Muscle layer of duodenum (tissue), 2 donors: Measurements from ENCODE around the gene NLGN1.

Experiments used
- H3K27ac ChIP-seq: one replicate; pipeline ENCODE4 v1.7.0; 2013; ENCODE audit warnings: mild to moderate bottlenecking, low read length
- H3K27me3 ChIP-seq: one replicate; pipeline ENCODE4 v1.7.0; 2013; ENCODE audit warnings: low read depth, mild to moderate bottlenecking, control low read depth, low read length
- H3K36me3 ChIP-seq, 2 donors: one replicate each; pipeline ENCODE4 v1.7.0; 2013; ENCODE audit warnings: low read length in 2 of 2, control low read depth in 1 of 2, mild to moderate bottlenecking in 1 of 2; ENCODE audit not compliant: insufficient read depth in 2 of 2, control insufficient read depth in 1 of 2
- H3K4me1 ChIP-seq, 2 donors: one replicate each; pipeline ENCODE4 v1.7.0; 2013; ENCODE audit warnings: low read length in 2 of 2, mild to moderate bottlenecking in 2 of 2, control low read depth in 1 of 2, moderate library complexity in 1 of 2; ENCODE audit not compliant: insufficient read depth in 2 of 2, control insufficient read depth in 1 of 2
- H3K4me3 ChIP-seq, 2 donors: one replicate each; pipeline ENCODE4 v1.7.0; 2013; ENCODE audit warnings: low read length in 2 of 2, low read depth in 1 of 2, mild to moderate bottlenecking in 1 of 2
- H3K9me3 ChIP-seq, 2 donors: one replicate each; pipeline ENCODE4 v1.7.0; 2013; ENCODE audit warnings: low read length in 2 of 2, control low read depth in 1 of 2, mild to moderate bottlenecking in 1 of 2; ENCODE audit not compliant: control insufficient read depth in 1 of 2
- donor health status: healthy.

Gene NLGN1

DNA sequence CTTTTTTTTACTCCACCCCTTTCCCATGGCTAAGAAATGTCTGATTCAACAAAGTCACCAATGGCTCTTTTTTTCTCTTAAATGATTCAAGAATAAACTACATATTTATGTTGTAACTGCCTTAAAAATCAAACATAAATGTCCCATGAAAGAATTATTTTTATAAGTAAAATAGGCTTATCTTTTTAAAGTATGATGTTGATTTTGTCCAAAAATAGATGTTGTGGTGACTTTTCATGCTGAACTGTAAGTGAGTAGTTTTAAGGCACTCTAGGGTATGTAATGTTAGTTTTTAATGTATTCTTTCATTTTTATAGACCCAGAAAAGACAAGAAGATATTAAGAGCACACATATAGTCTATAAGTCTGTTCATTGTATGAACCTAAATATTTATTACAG, 594.9 kb downstream of the NLGN1 start:
- Histone ChIP-seq H3K9me3 (no peaks in the 10 kb centered on the region), H3K27ac (no peak overlapping the region), H3K4me1 (no peaks in the 10 kb centered on the region), H3K27me3 (no peaks in the 10 kb centered on the region), H3K4me3 (no peak overlapping the region), H3K36me3 (no peaks in the 10 kb centered on the region)

DNA sequence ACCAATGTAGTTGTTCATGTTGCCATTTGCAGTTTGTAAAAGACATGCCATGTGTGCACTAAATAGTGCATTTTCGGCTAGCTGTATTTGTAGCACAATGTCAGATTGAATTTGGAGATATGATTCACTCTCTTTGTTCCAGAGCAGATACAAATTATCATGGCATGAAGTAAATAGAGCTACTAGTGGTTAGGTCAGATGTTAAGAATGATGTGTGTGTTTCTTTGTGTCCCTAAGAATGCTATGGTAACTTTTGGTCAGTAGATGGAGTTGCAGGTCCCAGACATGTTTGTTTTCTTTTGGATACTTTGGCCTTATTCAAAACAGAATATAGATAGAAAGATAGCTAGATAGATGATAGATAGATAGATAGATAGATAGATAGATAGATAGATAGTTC, 595.8 kb downstream of the NLGN1 start:
- Histone ChIP-seq H3K27me3 (no peaks in the 10 kb centered on the region), H3K4me3 (no peak overlapping the region), H3K4me1 (no peaks in the 10 kb centered on the region), H3K27ac (no peak overlapping the region), H3K36me3 (no peaks in the 10 kb centered on the region), H3K9me3 (no peaks in the 10 kb centered on the region)

DNA sequence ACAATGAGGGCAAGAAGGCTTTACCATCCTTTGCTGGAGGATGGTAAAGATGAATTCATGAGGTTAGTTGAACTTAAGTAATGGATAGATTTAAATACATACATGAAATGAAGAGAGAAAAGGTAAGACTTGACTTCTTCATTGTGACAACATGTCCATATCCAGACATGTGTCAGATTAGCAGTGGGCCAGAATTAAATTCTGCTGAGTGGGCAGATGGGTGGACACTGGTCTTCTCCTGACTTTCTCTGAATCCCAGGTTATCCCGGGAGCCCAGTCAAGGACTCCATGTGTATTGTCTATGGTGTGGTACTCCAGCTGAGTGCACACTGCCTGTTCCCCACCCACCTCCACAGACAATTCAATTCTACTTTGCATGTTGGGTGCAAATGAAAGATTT, 603.1 kb downstream of the NLGN1 start:
- no peak overlapping the region for H3K27ac ChIP-seq
- H3K4me1 ChIP-seq, result no peaks in the 10 kb centered on the region
- no peaks in the 10 kb centered on the region for H3K36me3 ChIP-seq
- no peak overlapping the region for H3K4me3 ChIP-seq
- H3K9me3 ChIP-seq, result no peaks in the 10 kb centered on the region
- H3K27me3 ChIP-seq, result no peaks in the 10 kb centered on the region

DNA sequence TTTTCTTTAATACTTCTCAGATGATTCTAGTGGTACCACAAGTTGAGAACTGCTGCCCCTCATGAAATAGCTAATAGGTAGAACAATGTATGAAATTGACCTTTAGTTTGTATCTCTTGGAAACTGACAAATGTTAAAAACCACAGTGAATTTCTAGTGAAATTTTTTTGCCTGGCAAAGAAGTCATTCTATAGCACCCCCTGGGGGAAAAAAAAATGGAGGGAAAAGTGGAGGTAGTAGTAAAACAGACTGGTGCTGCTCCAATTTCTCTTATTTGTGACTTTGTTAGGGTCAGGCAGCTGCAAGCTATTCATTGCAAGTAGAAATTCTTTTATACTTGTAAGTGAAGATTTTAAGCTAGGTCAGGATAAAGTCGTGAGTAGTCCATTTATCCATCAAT, 605.0 kb downstream of the NLGN1 start:
- no peak overlapping the region for H3K4me3 ChIP-seq
- no peaks in the 10 kb centered on the region for H3K27me3 ChIP-seq
- H3K36me3 ChIP-seq, result no peaks in the 10 kb centered on the region
- H3K9me3 ChIP-seq, result no peaks in the 10 kb centered on the region
- no peak overlapping the region for H3K27ac ChIP-seq
- H3K4me1 ChIP-seq, result no peaks in the 10 kb centered on the region

DNA sequence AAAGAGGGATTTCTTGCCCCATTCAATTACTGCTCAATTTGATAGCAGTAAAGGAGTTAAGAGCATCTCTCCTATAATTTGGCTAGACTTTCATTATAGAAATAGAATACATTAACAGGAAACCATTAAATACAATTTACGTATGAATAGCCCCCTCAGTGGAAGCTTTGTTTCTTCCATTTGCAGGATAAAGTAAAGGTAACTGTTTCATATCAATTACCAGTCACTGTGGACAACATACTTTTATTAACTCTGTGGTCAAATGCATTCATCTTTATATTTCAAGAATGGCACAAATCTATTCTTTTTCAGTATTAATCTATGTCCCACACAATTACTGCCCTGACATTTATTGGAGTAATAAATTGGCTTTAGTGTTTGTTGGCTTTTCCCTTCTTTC, 613.4 kb downstream of the NLGN1 start:
- Histone ChIP-seq H3K9me3 (no peaks in the 10 kb centered on the region), H3K4me1 (no peaks in the 10 kb centered on the region), H3K27ac (no peak overlapping the region), H3K4me3 (no peak overlapping the region), H3K27me3 (no peaks in the 10 kb centered on the region), H3K36me3 (no peaks in the 10 kb centered on the region)

DNA sequence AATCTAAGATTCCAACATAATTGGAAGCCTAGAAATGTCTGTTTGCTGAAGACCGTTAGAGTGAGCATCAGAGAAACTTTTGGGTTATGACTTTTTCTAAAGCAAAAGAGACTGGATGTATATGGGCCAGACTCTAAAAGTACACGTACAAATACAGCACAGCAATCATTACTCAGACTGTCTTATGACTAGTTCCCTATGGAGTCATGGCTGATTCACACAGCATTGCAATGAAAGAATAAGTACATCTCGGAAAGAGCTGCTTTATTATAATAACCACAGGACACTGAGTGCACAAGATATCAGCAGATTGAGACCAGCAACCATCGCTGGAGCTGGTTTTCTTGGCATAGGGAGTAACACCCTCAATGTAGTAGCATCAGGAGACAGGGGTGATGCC, 618.6 kb downstream of the NLGN1 start:
- Histone ChIP-seq H3K27ac (no peak overlapping the region), H3K36me3 (no peaks in the 10 kb centered on the region), H3K9me3 (no peaks in the 10 kb centered on the region), H3K27me3 (no peaks in the 10 kb centered on the region), H3K4me3 (no peak overlapping the region), H3K4me1 (no peaks in the 10 kb centered on the region)

DNA sequence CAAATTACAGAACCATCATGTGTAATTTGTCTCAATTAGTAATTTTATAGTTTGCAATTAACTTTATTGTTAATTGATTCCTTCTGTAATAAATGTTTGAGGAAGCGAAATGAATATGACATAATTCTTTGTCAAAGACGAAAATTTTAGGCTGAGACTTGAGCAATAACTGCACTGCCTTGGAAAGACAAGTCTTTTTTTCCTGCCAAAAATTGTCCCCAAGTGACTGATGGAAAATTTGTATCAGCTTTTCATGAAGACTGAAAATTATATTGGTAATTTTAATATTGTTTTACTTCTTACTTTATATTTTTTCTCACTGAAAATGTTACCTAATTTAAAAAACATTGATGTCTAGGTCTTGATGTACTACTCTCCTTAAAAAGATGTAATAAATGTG, 622.6 kb downstream of the NLGN1 start:
- Histone ChIP-seq H3K4me3 (no peak overlapping the region), H3K36me3 (no peaks in the 10 kb centered on the region), H3K4me1 (peaks cover 0 to 4% of the 10 kb centered on the region in 2 donors)

DNA sequence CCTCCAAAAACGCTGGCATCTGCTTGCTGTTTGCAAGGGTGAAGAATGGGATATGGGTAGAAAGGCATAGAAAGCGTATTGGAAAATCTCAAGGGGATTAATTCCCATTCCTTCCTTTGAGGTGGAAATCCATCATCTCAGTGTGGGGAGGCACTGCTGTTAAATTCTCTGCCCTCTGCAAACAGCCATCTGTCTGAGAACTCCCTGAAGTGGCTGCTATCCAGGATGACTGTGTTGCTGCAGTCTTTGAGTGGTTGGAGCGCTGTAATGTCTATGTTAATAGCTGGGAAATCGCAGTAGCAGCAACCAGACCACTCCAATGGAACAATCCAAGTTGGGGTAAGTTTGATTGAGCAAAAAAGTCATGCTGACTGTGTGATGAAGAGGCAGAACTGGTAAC, 625.9 kb downstream of the NLGN1 start:
- Histone ChIP-seq H3K27me3 (no peaks in the 10 kb centered on the region), H3K9me3 (peaks cover 0 to 1% of the 10 kb centered on the region in 2 donors), H3K36me3 (no peaks in the 10 kb centered on the region), H3K4me3 (no peak overlapping the region), H3K4me1 (peaks cover 0 to 4% of the 10 kb centered on the region in 2 donors), H3K27ac (no peak overlapping the region)

More for the DNA sequence above, 622.6 kb downstream of the NLGN1 start:
- no peaks in the 10 kb centered on the region for H3K9me3 ChIP-seq
- no peak overlapping the region for H3K27ac ChIP-seq
- H3K27me3 ChIP-seq, result no peaks in the 10 kb centered on the region

DNA sequence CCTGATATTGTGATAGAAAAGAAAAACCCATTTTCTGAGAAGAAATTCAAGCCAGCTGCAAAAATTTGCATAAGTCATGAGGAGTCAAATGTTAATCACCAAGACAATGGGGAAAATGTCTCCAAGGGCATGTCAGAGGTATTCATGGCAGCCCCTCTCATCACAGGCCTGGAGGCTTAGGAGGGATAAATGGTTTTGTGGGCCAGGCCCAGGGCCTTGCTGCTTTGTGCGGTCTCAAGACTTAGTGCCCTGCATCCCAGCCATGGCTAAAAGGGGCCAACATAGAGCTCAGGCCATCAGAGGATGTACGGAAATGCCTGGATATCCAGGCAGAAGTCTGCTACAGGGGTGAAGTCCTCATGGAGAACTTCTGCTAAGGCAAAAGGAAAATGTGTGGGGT, 631.1 kb downstream of the NLGN1 start:
- Histone ChIP-seq H3K27me3 (no peaks in the 10 kb centered on the region), H3K27ac (no peak overlapping the region), H3K9me3 (peaks cover 0 to 14% of the 10 kb centered on the region in 2 donors), H3K4me3 (no peak overlapping the region), H3K36me3 (peaks cover 0 to 4% of the 10 kb centered on the region in 2 donors), H3K4me1 (peaks cover 0 to 1% of the 10 kb centered on the region in 2 donors)

DNA sequence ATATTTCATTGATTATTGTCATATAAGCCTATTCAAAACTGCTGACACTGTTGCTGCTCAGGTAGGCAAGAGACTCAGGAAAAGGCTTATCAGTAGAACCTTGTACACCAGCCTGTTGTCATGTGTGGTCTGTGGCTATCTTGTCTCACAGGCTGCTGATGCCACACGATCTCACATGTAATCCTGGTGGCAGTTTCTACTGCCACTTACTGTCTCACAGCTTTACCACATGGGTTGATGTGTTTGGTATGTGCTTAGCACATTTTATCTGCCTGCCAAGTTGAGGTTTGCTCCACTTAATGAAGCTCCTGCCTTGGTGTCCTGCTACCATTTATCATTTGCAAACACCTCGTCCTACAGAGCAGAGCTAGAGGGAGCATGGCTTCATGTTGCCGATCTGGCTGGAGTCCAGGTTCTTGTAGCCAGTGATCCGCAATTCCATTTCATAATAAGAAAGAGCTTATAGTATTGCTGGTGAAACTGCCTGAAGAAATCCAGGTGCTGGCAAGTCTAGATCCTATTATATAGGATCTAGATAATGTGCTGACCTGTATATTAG, 637.9 kb downstream of the NLGN1 start:
- H3K27me3 ChIP-seq, result no peaks in the 10 kb centered on the region
- no peaks in the 10 kb centered on the region for H3K4me1 ChIP-seq
- no peaks in the 10 kb centered on the region for H3K36me3 ChIP-seq
- H3K27ac ChIP-seq, result no peak overlapping the region
- no peak overlapping the region for H3K4me3 ChIP-seq
- no peaks in the 10 kb centered on the region for H3K9me3 ChIP-seq

DNA sequence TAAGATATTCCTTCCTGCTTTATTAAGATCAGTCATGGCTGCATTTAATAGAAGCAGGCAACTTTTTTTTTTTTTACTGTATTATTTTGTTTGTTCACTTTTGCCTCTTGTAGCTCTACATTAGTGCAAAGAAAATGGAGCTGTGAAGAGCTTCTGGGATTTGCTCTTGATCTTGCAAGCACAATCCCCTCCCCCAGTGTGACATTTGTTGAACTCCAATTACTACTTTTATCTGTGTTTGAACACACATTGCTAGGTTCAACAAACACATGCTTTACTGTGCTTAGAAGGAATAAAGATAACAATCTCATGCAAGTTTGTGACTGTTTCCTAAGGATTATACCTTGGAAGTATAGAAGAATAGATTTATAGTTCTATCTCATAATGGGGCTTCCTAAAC, 648.8 kb downstream of the NLGN1 start:
- H3K4me1 ChIP-seq, result no peaks in the 10 kb centered on the region
- no peaks in the 10 kb centered on the region for H3K9me3 ChIP-seq
- no peak overlapping the region for H3K27ac ChIP-seq
- no peaks in the 10 kb centered on the region for H3K36me3 ChIP-seq
- no peaks in the 10 kb centered on the region for H3K27me3 ChIP-seq
- no peak overlapping the region for H3K4me3 ChIP-seq

DNA sequence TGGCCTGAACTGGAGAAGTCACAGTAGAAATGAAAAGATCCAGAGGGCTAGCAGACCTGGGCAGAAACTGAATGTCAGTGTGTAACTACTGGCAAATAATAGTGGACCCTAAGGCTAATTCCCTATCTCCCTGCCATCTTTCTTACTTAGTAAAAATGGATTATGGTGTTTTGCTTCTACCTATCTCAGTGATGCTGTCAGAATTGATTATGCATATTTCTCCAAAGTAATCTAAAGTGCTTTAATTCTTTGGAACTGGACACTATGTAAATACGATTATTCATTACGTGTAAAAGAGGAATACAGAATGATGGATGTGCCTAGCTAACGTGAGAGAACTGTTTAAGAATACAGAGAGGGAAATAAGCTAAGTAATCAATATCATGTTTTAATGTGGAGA, 651.9 kb downstream of the NLGN1 start:
- H3K27ac ChIP-seq, result no peak overlapping the region
- no peaks in the 10 kb centered on the region for H3K4me1 ChIP-seq
- H3K27me3 ChIP-seq, result no peaks in the 10 kb centered on the region
- no peaks in the 10 kb centered on the region for H3K36me3 ChIP-seq
- H3K4me3 ChIP-seq, result no peak overlapping the region
- H3K9me3 ChIP-seq, result no peaks in the 10 kb centered on the region
